Calu3 (cell line): ENCODE data around the gene WDSUB1. TPM values are rescaled to one million over a fixed set of nuclear protein-coding genes. Genes with fewer than 3 reads are reported as not detected.
A peak's percentile ranks its signal among the peaks of the same experiment; 100 is the strongest.

Experiments used
- BruUV-seq: library from RNA; stranded (reverse); fragments of 400-500 nt; replicated peaks from 2 replicates; lab custom pipeline; 2021; lab: Mats Ljungman, UMichigan
- CTCF ChIA-PET: fragments of 300-600 bp; sonication (Branson Sonifier 250); formaldehyde crosslinking; loops from one replicate; lab custom pipeline; 2022; ENCODE audit warnings: antibody characterized with exemption; lab: Charles Lee
- DNase-seq: peaks from one replicate; pipeline ENCODE4 v3.0.0; 2022
- H3K27ac Mint-ChIP-seq: one replicate; pipeline ENCODE4 v1.8.0; 2022; ENCODE audit warnings: mixed read lengths; ENCODE audit not compliant: unreplicated experiment
- H3K27me3 Mint-ChIP-seq: one replicate; pipeline ENCODE4 v1.8.0; 2022; ENCODE audit warnings: mixed read lengths; ENCODE audit not compliant: unreplicated experiment
- H3K36me3 Mint-ChIP-seq: one replicate; pipeline ENCODE4 v1.8.0; 2022; ENCODE audit warnings: mild to moderate bottlenecking, moderate library complexity, mixed read lengths; ENCODE audit not compliant: insufficient read depth, unreplicated experiment
- H3K4me1 Mint-ChIP-seq: one replicate; pipeline ENCODE4 v1.8.0; 2022; ENCODE audit warnings: mild to moderate bottlenecking, low read depth, mixed read lengths; ENCODE audit not compliant: unreplicated experiment
- H3K4me3 Mint-ChIP-seq: one replicate; pipeline ENCODE4 v1.8.0; 2022; ENCODE audit warnings: mild to moderate bottlenecking, low read depth, moderate library complexity, mixed read lengths; ENCODE audit not compliant: unreplicated experiment
- H3K9me3 Mint-ChIP-seq: one replicate; pipeline ENCODE4 v1.8.0; 2022; ENCODE audit warnings: low read depth, mixed read lengths; ENCODE audit not compliant: unreplicated experiment
- CTCF ChIP-seq: fragments of 200-600 bp; IDR thresholded peaks from one replicate; pipeline ENCODE4 v1.8.0; 2022; ENCODE audit warnings: antibody characterized with exemption; ENCODE audit not compliant: unreplicated experiment
- intact Hi-C: fragments of 100-400 bp; cut with micrococcal nuclease; formaldehyde crosslinking; loops from one replicate; pipeline ENCODE4 v1.10.0; 2022; ENCODE audit not compliant: unreplicated experiment
- total RNA-seq: library from RNA; stranded (reverse); gene quantifications from 2 replicates; pipeline ENCODE4 v1.2.3, GENCODE V29; 2022

The WDSUB1 gene
- total RNA-seq, 1 experiment from 2014 or later = 6.7 TPM

- H3K9me3 Mint-ChIP-seq = no peaks in the 10 kb centered on the region
- CTCF ChIA-PET = interaction anchor here (1.5 kb wide), 1 partner anchor 18 kb away, joined by 9 read pairs; no protein-coding TSS in a partner anchor
- no peak for DNase-seq
- no peak overlapping the region for H3K27ac Mint-ChIP-seq
- H3K4me1 Mint-ChIP-seq = peaks cover 9% of the 10 kb centered on the region
- TF ChIP-seq CTCF = no peak
- no peaks in the 10 kb centered on the region for H3K27me3 Mint-ChIP-seq
- H3K4me3 Mint-ChIP-seq = no peak overlapping the region
- BruUV-seq = no TSS peak
- intact Hi-C loops = no loop called here
- H3K36me3 Mint-ChIP-seq = no peaks in the 10 kb centered on the region
Observed at GRCh38 chr2:159267921-159268320, 18.6 kb downstream of the WDSUB1 start.

GRCh38 chr2:159266554-159266953, 19.9 kb downstream of the WDSUB1 start:
- TF ChIP-seq CTCF = no peak
- no peaks in the 10 kb centered on the region for H3K9me3 Mint-ChIP-seq
- H3K27me3 Mint-ChIP-seq = no peaks in the 10 kb centered on the region
- intact Hi-C loops = no loop called here
- no peaks in the 10 kb centered on the region for H3K36me3 Mint-ChIP-seq
- H3K27ac Mint-ChIP-seq = no peak overlapping the region
- no peak overlapping the region for H3K4me3 Mint-ChIP-seq
- CTCF ChIA-PET = interaction anchor here (1.5 kb wide), 1 partner anchor 17 kb away, joined by 9 read pairs; no protein-coding TSS in a partner anchor
- BruUV-seq = no TSS peak
- peaks cover 9% of the 10 kb centered on the region for H3K4me1 Mint-ChIP-seq
- no peak for DNase-seq

GRCh38 chr2:159265171-159265576, 21.3 kb downstream of the WDSUB1 start:
- H3K4me3 Mint-ChIP-seq = no peak overlapping the region
- CTCF ChIA-PET = interaction anchor here (0.7 kb wide), 2 partner anchors 193 to 1519 kb away, joined by 4 to 6 read pairs; no protein-coding TSS in a partner anchor
- intact Hi-C loops = no loop called here

GRCh38 chr2:159262904-159263303, 23.6 kb downstream of the WDSUB1 start:
- Mint-ChIP-seq H3K27ac (no peak overlapping the region), H3K4me1 (peaks cover 9% of the 10 kb centered on the region), H3K27me3 (no peaks in the 10 kb centered on the region), H3K36me3 (no peaks in the 10 kb centered on the region), H3K4me3 (no peak overlapping the region), H3K9me3 (no peaks in the 10 kb centered on the region)
- no peak for TF ChIP-seq CTCF
- intact Hi-C loops = no loop called here
- BruUV-seq = no TSS peak
- DNase-seq = no peak
- CTCF ChIA-PET = no interaction called here

More at GRCh38 chr2:159265171-159265576, 21.3 kb downstream of the WDSUB1 start:
- H3K27me3 Mint-ChIP-seq = no peaks in the 10 kb centered on the region
- H3K36me3 Mint-ChIP-seq = no peaks in the 10 kb centered on the region
- H3K27ac Mint-ChIP-seq = peak overlapping the region; percentile 16
- no peaks in the 10 kb centered on the region for H3K9me3 Mint-ChIP-seq
- H3K4me1 Mint-ChIP-seq = peaks cover 9% of the 10 kb centered on the region
- no peak for TF ChIP-seq CTCF
- no peak for DNase-seq
- no TSS peak for BruUV-seq
